Kidney (tissue), 14 donors: Measurements from ENCODE around the gene ANKLE2. TPM values are rescaled to one million over a fixed set of nuclear protein-coding genes. Genes with fewer than 3 reads are reported as not detected.

Experiments
- DNase-seq, 5 donors: peaks; one replicate each; pipeline ENCODE4 v3.0.0-alpha.2; 2013 to 2020
- FAIRE-seq: peaks from 2 replicates; lab custom pipeline; 2012; peaks lifted over from hg19 to GRCh38; lab: Jason Lieb, UNC
- H3K27ac ChIP-seq, 2 donors: one replicate each; pipeline ENCODE4 v1.7.0; 2013; ENCODE audit warnings: low read depth in 2 of 2, low read length in 2 of 2, inconsistent platforms in 1 of 2
- H3K27me3 ChIP-seq: one replicate; pipeline ENCODE4 v1.7.1; 2013; ENCODE audit warnings: low read length, inconsistent platforms; ENCODE audit not compliant: control insufficient read depth, insufficient read depth
- H3K36me3 ChIP-seq, 3 donors: one replicate each; pipeline versions ENCODE4 v1.7.0 to v1.7.1; 2013; ENCODE audit warnings: low read length in 3 of 3, control low read depth in 1 of 3, inconsistent platforms in 1 of 3; ENCODE audit not compliant: insufficient read depth in 3 of 3, control insufficient read depth in 2 of 3
- H3K4me1 ChIP-seq, 3 donors: one replicate each; pipeline versions ENCODE4 v1.7.0 to v1.7.1; 2013; ENCODE audit warnings: low read length in 3 of 3, inconsistent platforms in 1 of 3, low read depth in 1 of 3; ENCODE audit not compliant: control insufficient read depth in 2 of 3, insufficient read depth in 2 of 3
- H3K4me3 ChIP-seq, 3 donors: one replicate each; pipeline versions ENCODE4 v1.7.0 to v1.8.1; 2013; ENCODE audit warnings: low read length in 3 of 3, control low read depth in 1 of 3, inconsistent platforms in 1 of 3
- H3K9ac ChIP-seq, 3 donors: one replicate each; pipeline versions ENCODE4 v1.7.0 to v1.7.1; 2013; ENCODE audit warnings: low read length in 3 of 3, control low read depth in 1 of 3, inconsistent platforms in 1 of 3
- H3K9me3 ChIP-seq, 3 donors: one replicate each; pipeline versions ENCODE4 v1.7.0 to v1.7.1; 2013; ENCODE audit warnings: low read length in 3 of 3, control low read depth in 1 of 3, inconsistent platforms in 1 of 3; ENCODE audit not compliant: control insufficient read depth in 2 of 3, insufficient read depth in 1 of 3
- intact Hi-C: fragments of 100-400 bp; cut with DNase I; formaldehyde crosslinking; loops from one replicate; pipeline ENCODE4 v1.11.1; 2022
- polyA plus RNA-seq: library from polyadenylated mRNA; stranded (reverse); fragments of 350-450 nt; fragmentation: Illumina TruSeq; extraction: RNeasy Lipid Tissue Mini Kit (QIAGEN cat#74804); gene quantifications from one replicate; pipeline ENCODE4 v1.2.3, GENCODE V29; 2014; ENCODE audit warnings: low read depth, low replicate concordance; ENCODE audit not compliant: insufficient read depth
- total RNA-seq: library from RNA; stranded (reverse); fragmentation: NEBNext Ultra II Directional; extraction: Animal tissue kit (Norgen Biotek cat#: 25700); gene quantifications from one replicate; pipeline ENCODE4 v1.2.1, GENCODE V29; 2021
- TF ChIP-seq, protein P1 (sequence below): IDR thresholded peaks from 3 replicates; pipeline ENCODE4 v1.5.1; 2012; ENCODE audit warnings: mild to moderate bottlenecking, moderate library complexity, borderline replicate concordance; ENCODE audit not compliant: insufficient read depth; ENCODE audit errors: extremely low read depth
- donor health status: control.
- donor health status: control.
- donor health status: control.
- donor health status: control.
- donor health status: control.
- donor health status: DM: yes; HTN: yes; CAD: no.
- donor health status: Normal renal cell carcinoma (clear cell type).

The ANKLE2 gene
- total and polyA plus RNA-seq, 2 donors from 2014 or later, result 14.6 to 57.3 TPM

DNA sequence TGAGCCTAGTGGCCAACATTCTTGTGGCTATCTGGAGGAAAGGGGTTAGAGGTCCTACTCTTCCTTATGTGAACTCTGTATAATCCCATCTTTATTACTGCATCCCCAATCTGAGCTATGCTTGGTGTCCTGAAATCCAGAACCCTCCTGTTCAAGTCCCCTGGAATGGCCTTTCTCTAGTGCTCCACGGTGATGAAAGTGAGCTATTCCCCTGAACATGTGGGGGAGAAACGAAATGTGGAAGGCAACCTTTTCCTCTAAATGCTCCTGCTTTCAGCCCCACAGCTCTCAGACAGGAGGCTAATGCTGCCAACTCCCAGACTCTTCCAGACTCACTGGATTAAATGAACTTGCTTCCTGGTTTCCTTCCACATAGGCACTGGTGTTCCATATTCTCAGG lies 53.5 kb downstream of the ANKLE2 start:
- intact Hi-C loops, result no loop called here
- H3K27ac ChIP-seq, result no peak overlapping the region
- FAIRE-seq, result no peak

DNA sequence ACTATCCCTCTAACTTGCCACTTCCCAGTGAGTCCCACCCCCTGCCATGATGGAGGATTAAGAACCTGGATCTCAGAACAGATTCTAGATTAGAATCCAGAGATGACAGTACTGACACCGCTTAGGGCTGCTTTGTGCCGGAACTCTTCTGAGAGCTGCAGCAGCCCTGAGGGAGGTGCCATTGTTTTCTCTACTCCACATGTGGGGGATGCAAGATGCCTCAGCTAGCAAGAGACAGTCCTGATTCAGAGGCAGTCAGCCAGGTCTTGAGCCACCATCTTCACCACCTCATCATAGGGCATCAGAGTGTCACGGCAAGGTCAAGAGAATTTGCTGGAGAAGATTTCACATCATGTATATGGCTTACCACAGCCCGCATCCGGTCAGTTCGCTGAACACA lies 54.4 kb downstream of the ANKLE2 start:
- no peaks in the 10 kb centered on the region for H3K9me3 ChIP-seq
- H3K4me1 ChIP-seq, result peaks cover 0 to 2% (median 0%) of the 10 kb centered on the region in 3 donors
- TF ChIP-seq, protein P1, sequence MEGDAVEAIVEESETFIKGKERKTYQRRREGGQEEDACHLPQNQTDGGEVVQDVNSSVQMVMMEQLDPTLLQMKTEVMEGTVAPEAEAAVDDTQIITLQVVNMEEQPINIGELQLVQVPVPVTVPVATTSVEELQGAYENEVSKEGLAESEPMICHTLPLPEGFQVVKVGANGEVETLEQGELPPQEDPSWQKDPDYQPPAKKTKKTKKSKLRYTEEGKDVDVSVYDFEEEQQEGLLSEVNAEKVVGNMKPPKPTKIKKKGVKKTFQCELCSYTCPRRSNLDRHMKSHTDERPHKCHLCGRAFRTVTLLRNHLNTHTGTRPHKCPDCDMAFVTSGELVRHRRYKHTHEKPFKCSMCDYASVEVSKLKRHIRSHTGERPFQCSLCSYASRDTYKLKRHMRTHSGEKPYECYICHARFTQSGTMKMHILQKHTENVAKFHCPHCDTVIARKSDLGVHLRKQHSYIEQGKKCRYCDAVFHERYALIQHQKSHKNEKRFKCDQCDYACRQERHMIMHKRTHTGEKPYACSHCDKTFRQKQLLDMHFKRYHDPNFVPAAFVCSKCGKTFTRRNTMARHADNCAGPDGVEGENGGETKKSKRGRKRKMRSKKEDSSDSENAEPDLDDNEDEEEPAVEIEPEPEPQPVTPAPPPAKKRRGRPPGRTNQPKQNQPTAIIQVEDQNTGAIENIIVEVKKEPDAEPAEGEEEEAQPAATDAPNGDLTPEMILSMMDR, result no peak
- intact Hi-C loops, result no loop called here
- H3K4me3 ChIP-seq, result no peak overlapping the region
- H3K9ac ChIP-seq, result no peak overlapping the region
- no peak overlapping the region for H3K27ac ChIP-seq
- DNase-seq, result no peak
- H3K27me3 ChIP-seq, result no peaks in the 10 kb centered on the region
- H3K36me3 ChIP-seq, result peaks cover 0 to 4% (median under 1%) of the 10 kb centered on the region in 3 donors
- no peak for FAIRE-seq

More for the DNA sequence above, 53.5 kb downstream of the ANKLE2 start:
- H3K27me3 ChIP-seq, result no peaks in the 10 kb centered on the region
- TF ChIP-seq, protein P1, result no peak
- no peaks in the 10 kb centered on the region for H3K9me3 ChIP-seq
- H3K36me3 ChIP-seq, result peaks cover 0 to 4% (median 0%) of the 10 kb centered on the region in 3 donors
- H3K4me1 ChIP-seq, result peaks cover 0 to 2% (median 0%) of the 10 kb centered on the region in 3 donors
- no peak overlapping the region for H3K4me3 ChIP-seq
- DNase-seq, result no peak
- no peak overlapping the region for H3K9ac ChIP-seq

DNA sequence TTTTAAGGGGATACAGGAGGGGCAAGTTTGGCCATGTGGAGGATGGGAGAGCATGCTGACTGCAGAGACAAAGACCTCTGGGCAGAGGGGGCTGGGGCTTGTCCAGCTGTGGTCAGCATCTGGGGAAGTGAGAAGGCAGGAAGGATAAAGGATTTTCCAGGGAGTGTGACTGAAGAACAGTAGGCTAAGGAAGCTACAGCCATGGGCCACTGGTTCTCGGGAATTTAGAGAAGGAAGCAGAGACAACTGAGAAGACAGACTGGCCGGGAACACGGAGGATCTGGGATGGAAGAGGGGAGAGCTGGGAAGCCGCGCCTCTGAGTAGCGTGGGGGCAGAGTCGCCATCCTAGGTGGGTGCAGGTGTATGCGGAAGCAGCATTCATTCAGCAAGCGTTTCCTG lies 58.0 kb downstream of the ANKLE2 start:
- no peaks in the 10 kb centered on the region for H3K4me1 ChIP-seq
- no peak overlapping the region for H3K9ac ChIP-seq
- H3K9me3 ChIP-seq, result no peaks in the 10 kb centered on the region
- DNase-seq (peak in 3 of 5 donors; percentile 38 to 75 (median 67)), FAIRE-seq (no peak)
- intact Hi-C loops, result no loop called here
- peaks cover 0 to 15% (median 8%) of the 10 kb centered on the region in 3 donors for H3K36me3 ChIP-seq
- peak overlapping the region in 1 of 3 donors; percentile 11 for H3K4me3 ChIP-seq
- no peak overlapping the region for H3K27ac ChIP-seq
- no peaks in the 10 kb centered on the region for H3K27me3 ChIP-seq
- TF ChIP-seq, protein P1, result no peak

DNA sequence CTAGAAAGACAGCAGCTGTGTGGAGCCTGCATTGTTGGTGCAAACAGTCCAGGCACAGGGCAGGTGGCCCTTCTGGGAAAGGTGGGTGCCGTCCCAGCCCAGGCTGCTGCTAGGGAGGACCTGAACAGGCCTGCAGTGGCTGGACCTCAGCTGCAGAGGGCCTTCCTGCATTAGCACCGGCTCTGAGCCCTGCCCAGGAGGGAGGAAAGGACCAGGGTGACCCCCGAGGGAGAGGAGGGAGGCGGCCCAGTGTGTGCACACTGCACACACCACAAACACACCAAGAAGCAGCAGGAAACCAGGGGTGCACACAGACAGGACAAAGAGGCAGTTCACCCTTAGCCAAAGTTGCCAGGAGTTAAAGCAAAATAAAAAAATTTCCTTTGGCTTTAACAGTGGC lies 59.0 kb downstream of the ANKLE2 start:
- no peaks in the 10 kb centered on the region for H3K27me3 ChIP-seq

More for the DNA sequence above, 59.0 kb downstream of the ANKLE2 start:
- TF ChIP-seq, protein P1, result no peak
- H3K9me3 ChIP-seq, result no peaks in the 10 kb centered on the region
- peaks cover 0 to 21% (median 9%) of the 10 kb centered on the region in 3 donors for H3K36me3 ChIP-seq
- no peak overlapping the region for H3K4me3 ChIP-seq
- H3K4me1 ChIP-seq, result no peaks in the 10 kb centered on the region
- no peak for DNase-seq
- no peak for FAIRE-seq
- no peak overlapping the region for H3K9ac ChIP-seq
- intact Hi-C loops, result no loop called here
- no peak overlapping the region for H3K27ac ChIP-seq
